ENCODE measurements around the gene POU5F1.

Gene POU5F1

DNA sequence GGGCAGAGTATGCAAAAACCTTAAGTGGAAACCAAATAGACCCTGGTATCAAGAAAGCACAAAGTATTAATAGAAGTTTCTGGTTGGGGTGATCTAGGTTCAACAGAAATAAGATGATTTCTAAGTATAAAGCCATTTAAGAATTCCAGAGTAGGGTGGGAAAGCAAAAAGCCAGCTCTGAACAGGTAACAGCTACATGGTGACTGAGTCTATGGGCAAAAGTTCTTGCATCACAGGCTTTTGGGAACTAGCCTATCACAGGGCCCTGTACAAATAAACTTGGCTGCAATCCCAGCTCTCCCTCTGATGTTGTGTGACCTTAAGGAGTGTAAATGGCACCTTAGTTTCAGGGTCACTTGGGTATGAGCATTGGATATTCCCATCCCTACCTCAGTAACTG, 6.6 kb downstream of the POU5F1 start:
- no peak for DNase-seq (ENCODE audit: low spot score)
- TF ChIP-seq, protein P1, sequence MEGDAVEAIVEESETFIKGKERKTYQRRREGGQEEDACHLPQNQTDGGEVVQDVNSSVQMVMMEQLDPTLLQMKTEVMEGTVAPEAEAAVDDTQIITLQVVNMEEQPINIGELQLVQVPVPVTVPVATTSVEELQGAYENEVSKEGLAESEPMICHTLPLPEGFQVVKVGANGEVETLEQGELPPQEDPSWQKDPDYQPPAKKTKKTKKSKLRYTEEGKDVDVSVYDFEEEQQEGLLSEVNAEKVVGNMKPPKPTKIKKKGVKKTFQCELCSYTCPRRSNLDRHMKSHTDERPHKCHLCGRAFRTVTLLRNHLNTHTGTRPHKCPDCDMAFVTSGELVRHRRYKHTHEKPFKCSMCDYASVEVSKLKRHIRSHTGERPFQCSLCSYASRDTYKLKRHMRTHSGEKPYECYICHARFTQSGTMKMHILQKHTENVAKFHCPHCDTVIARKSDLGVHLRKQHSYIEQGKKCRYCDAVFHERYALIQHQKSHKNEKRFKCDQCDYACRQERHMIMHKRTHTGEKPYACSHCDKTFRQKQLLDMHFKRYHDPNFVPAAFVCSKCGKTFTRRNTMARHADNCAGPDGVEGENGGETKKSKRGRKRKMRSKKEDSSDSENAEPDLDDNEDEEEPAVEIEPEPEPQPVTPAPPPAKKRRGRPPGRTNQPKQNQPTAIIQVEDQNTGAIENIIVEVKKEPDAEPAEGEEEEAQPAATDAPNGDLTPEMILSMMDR (IDR thresholded peaks at IDR 0.05; ENCODE audit: extremely low read depth, insufficient read depth, missing control alignments) = no peak
- in situ Hi-C loops (cut with MboI; ENCODE audit: low pct_unique_long_range_greater_than_20kb, low sequenced_read_pairs, unreplicated experiment) = no loop called here

- TF ChIP-seq, protein P1 (IDR thresholded peaks at IDR 0.05; ENCODE audit: extremely low read depth, insufficient read depth, missing control alignments) = no peak
- in situ Hi-C loops (cut with MboI; ENCODE audit: low pct_unique_long_range_greater_than_20kb, low sequenced_read_pairs, unreplicated experiment) = no loop called here
- no peak for DNase-seq (ENCODE audit: low spot score)
Measured at GRCh38 chr6:31162463-31163165, 7.9 kb downstream of the POU5F1 start.

GRCh38 chr6:31161216-31162126, 9.0 kb downstream of the POU5F1 start:
- TF ChIP-seq, protein P1 (IDR thresholded peaks at IDR 0.05; ENCODE audit: extremely low read depth, insufficient read depth, missing control alignments) = no peak
- no peak for DNase-seq (ENCODE audit: low spot score)
- in situ Hi-C loops (cut with MboI; ENCODE audit: low pct_unique_long_range_greater_than_20kb, low sequenced_read_pairs, unreplicated experiment) = no loop called here

GRCh38 chr6:31158863-31159855, 11.3 kb downstream of the POU5F1 start:
- TF ChIP-seq, protein P1 (IDR thresholded peaks at IDR 0.05; ENCODE audit: extremely low read depth, insufficient read depth, missing control alignments) = no peak
- in situ Hi-C loops (cut with MboI; ENCODE audit: low pct_unique_long_range_greater_than_20kb, low sequenced_read_pairs, unreplicated experiment) = no loop called here
- peak; percentile 47 for DNase-seq (ENCODE audit: low spot score)

- peak; percentile 100 for DNase-seq (ENCODE audit: low spot score)
- TF ChIP-seq, protein P1 (IDR thresholded peaks at IDR 0.05; ENCODE audit: extremely low read depth, insufficient read depth, missing control alignments) = no peak
- in situ Hi-C loops (cut with MboI; ENCODE audit: low pct_unique_long_range_greater_than_20kb, low sequenced_read_pairs, unreplicated experiment) = no loop called here
Measured at GRCh38 chr6:31158140-31158862, 12.2 kb downstream of the POU5F1 start, which contains the start of gene TCF19. Gene TCF19 (plus strand): TSS chr6:31158589. CDS start chr6:31159470, 881 bp downstream.

All from GM13977 (cell line).